ENCODE measurements around the gene NKAIN4. TPM values are rescaled to one million over a fixed set of nuclear protein-coding genes. Genes with fewer than 3 reads are reported as not detected.

NKAIN4 gene
- total RNA-seq, 1 experiment from 2014 or later, result not detected

DNA sequence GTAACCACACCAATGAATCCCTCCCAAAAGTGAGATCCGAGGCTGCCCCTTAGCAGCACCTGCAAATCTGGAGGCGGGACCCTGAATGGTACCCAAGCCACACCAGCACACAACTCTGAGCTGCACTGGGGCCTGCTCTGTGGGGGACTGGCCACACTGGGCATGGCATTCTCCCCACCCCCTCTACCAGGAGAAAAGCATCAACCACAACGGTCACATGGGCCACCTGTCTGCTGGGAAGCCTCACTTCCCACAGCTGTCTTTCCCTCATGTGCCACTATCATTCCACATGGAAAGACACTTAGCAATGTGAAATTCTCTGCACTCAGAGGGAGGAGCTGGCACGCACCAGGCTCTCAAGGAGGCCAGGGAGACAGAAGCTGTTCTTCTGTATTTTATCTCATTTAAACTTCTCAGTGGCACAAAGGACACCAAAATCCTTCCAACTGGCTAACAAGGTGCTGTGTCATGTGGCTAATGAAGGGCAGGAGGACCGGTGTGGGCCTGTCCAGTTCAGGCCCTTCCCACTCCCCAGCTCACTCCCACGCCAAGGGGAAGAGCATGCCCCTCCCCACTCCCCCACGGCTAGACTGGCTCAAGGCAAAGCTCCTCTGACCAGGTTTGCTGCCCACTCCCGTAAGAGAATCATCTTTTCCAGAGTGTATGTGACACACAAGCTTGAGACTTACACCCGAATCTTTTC is 57.3 kb downstream of the NKAIN4 start:
- peak; percentile 38 for DNase-seq (ENCODE audit: low read depth)

GRCh38 chr20:63194797-63195173 is 59.5 kb downstream of the NKAIN4 start:
- DNase-seq (ENCODE audit: low read depth), result no peak

DNA sequence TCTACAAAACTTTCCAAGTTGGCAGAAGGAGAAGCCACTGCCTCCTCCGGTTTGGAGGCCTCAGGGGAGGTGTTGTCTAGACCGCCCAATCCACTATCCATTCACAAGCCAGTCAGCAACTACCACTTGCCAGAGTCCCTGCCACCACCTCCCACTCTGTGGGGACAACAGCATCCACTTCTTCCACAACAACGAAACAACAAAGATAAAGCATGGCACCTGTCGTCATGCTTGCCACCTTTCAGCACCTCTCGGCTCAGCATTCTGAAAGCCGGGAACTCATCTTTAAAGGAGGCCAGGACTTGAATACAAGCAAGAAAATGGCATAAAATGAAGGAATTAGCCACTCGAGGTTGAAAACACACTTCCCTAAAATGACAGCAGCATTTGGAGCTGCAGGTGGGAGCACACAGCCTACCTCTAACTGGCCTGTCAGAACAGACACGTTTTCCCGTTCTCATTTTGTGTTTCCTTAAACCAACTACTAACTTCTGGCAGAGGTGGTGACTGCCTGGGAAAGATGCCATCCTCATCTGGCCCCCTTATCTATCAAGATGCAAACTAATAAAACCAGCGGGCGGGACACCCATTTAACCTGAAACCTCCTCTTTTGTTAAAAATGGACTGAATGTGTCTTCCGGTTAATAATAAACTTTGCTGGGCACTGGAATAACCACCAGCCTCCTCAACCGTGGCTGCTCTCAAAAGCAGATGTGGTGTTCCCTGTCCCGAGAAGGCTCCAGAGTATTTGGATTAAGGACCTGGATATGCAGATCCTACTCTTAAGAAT is 60.1 kb downstream of the NKAIN4 start:
- no peak for DNase-seq (ENCODE audit: low read depth)

DNA sequence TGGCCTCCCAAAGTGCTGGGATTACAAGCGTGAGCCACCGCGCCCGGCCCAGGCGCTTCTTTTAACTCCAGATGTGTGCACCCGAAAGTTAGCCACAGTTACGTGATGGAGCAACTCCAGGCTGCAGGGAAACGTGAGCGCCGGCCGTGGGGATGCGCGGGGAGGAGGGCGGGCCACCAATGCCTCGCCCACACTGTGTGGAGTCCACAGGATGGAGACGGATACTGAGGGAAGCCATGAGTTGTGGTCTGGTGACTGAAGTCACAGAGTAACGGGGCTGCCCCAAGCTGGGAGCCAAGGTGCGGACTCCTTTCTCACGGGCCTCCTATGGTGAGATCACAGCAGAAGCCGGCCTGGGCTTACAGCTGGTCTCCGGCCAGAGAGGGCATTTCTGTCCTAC is 61.5 kb downstream of the NKAIN4 start:
- DNase-seq (ENCODE audit: low read depth), result no peak

DNA sequence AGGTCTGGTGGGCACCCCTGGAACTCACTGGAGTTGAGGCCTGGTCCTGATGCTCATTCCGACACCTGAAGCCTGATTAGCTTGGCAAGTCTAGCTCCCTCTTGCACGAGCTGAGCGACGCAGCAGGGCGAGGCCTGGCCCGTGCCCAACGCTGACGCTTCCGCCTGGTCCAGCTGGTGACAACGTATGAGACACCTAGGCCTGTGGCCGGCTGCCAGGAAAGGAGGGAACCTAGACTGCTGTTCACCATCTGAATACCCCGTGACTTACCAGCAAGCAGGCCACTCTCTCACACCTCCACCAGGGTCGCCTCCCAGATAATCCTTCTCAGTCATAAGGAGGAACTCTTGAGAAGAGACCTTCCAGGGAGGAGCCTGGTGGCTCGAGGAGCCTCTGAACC is 62.9 kb downstream of the NKAIN4 start:
- no peak for DNase-seq (ENCODE audit: low read depth)

DNA sequence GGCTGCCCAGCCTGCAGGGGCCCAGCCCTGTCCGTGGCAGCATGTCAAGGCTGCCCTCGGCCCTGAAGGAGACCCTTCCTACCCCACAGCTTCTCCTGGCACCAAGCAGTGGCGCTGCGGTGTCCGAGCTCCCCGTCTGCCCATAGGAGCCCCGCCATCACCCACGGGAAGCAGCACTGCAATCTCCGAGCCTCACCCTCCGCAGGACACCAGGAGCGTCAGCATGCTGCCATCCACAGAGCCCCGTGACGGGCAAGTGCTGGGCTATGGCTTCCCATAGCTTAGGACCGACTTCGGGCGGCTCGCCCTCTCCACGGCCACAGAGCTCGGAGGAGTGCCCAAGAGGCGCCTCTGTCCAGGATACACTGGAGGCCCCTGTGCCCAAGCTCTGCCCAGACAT is 63.4 kb downstream of the NKAIN4 start:
- no peak for DNase-seq (ENCODE audit: low read depth)

Other genes starting within 250 kb of the NKAIN4 start
- gene BHLHE23, start 247.5 kb downstream of the NKAIN4 start, total RNA-seq (2014; rRNA removed), result not detected in 2 replicates
- 18.3 and 23.8 TPM in 2 replicates for gene YTHDF1, start 38.3 kb downstream of the NKAIN4 start, total RNA-seq (2014; rRNA removed)
- not detected in 2 replicates for gene BIRC7, start 18.6 kb downstream of the NKAIN4 start, total RNA-seq (2014; rRNA removed)
- 61.8 and 62.5 TPM in 2 replicates for gene ARFGAP1, start 18.4 kb upstream of the NKAIN4 start, total RNA-seq (2014; rRNA removed)
- 0.06 TPM in 1 of 2 replicates, not detected in the other for gene COL20A1, start 38.7 kb upstream of the NKAIN4 start, total RNA-seq (2014; rRNA removed)
- not detected in 2 replicates for gene CHRNA4, start 106.9 kb upstream of the NKAIN4 start, total RNA-seq (2014; rRNA removed)
- not detected in 2 replicates for gene KCNQ2, start 218.2 kb upstream of the NKAIN4 start, total RNA-seq (2014; rRNA removed)
- 0.32 and 0.46 TPM in 2 replicates for gene EEF1A2, start 244.6 kb upstream of the NKAIN4 start, total RNA-seq (2014; rRNA removed)